ENCODE measurements around the gene TCP11.

The TCP11 gene

GRCh38 chr6:35152067-35152707, 11.0 kb upstream of the TCP11 start:
- H3K4me2 ChIP-seq: no peak overlapping the region
- H3K4me1 ChIP-seq (ENCODE audit: low read depth, poor library complexity, severe bottlenecking): peaks cover 7% of the 10 kb centered on the region
- H3K36me3 ChIP-seq (ENCODE audit: insufficient read depth): no peaks in the 10 kb centered on the region
- H4K20me1 ChIP-seq (ENCODE audit: insufficient read depth): no peaks in the 10 kb centered on the region
- no peaks in the 10 kb centered on the region for H3K27me3 ChIP-seq (ENCODE audit: insufficient read depth, low read depth)
- H2AFZ ChIP-seq (ENCODE audit: low read depth): no peak overlapping the region
- H3K9ac ChIP-seq: no peak overlapping the region
- no peak for TF ChIP-seq CTCF (conservative IDR thresholded peaks at IDR 0.05; ENCODE audit: low read depth, low read length)
- no peak overlapping the region for H3K4me3 ChIP-seq (IDR thresholded peaks at IDR 0.05; ENCODE audit: insufficient read depth, low read depth, low read length)
- no peaks in the 10 kb centered on the region for H3K79me2 ChIP-seq (ENCODE audit: insufficient read depth, low read depth)
- H3K27ac ChIP-seq: no peak overlapping the region

GRCh38 chr6:35151466-35151865, 10.3 kb upstream of the TCP11 start:
- H3K27ac ChIP-seq: no peak overlapping the region
- no peak overlapping the region for H3K4me3 ChIP-seq (IDR thresholded peaks at IDR 0.05; ENCODE audit: insufficient read depth, low read depth, low read length)
- H3K79me2 ChIP-seq (ENCODE audit: insufficient read depth, low read depth): no peaks in the 10 kb centered on the region
- H3K4me2 ChIP-seq: no peak overlapping the region
- H3K4me1 ChIP-seq (ENCODE audit: low read depth, poor library complexity, severe bottlenecking): peaks cover 11% of the 10 kb centered on the region
- TF ChIP-seq CTCF (conservative IDR thresholded peaks at IDR 0.05; ENCODE audit: low read depth, low read length): no peak
- H2AFZ ChIP-seq (ENCODE audit: low read depth): no peak overlapping the region
- no peaks in the 10 kb centered on the region for H3K36me3 ChIP-seq (ENCODE audit: insufficient read depth)
- no peak overlapping the region for H3K9ac ChIP-seq
- H3K27me3 ChIP-seq (ENCODE audit: insufficient read depth, low read depth): no peaks in the 10 kb centered on the region
- H4K20me1 ChIP-seq (ENCODE audit: insufficient read depth): no peaks in the 10 kb centered on the region

DNA sequence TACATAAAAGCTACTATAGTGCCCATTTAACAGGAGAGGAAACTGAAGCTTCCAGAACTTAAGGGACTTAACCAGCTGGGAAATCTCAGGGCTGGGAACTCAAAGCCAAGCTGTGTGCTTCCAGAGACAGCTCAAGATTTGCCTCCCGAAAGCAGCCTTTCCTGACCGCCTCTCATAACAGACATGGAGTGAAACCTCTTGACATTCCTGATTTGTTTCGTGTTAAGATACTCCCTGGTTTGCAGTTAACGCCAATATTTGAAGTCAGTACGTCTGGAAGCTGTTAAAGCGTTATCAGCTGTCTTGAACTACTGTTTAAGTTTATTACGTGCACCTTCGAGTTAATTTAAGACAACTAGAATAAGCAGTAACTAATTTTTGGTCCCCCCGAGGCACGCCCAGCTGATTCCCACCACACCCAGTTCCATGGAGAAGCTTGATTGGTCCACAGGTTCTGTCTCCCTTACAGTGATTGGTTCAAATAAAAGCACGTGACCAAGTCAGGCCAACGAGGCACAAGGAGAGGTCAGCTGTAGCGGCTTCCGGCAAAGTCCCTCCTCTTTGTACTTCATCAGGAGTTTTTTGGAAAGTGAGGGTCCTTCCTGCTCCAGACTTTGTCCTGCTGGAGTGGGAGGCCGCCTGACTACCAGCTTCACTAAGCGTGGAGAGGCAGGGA, 8.9 kb upstream of the TCP11 start:
- H3K4me2 ChIP-seq: no peak overlapping the region
- no peaks in the 10 kb centered on the region for H3K79me2 ChIP-seq (ENCODE audit: insufficient read depth, low read depth)
- no peak overlapping the region for H2AFZ ChIP-seq (ENCODE audit: low read depth)
- H4K20me1 ChIP-seq (ENCODE audit: insufficient read depth): no peaks in the 10 kb centered on the region
- no peak for TF ChIP-seq CTCF (conservative IDR thresholded peaks at IDR 0.05; ENCODE audit: low read depth, low read length)
- H3K27ac ChIP-seq: no peak overlapping the region
- no peak overlapping the region for H3K9ac ChIP-seq
- no peaks in the 10 kb centered on the region for H3K27me3 ChIP-seq (ENCODE audit: insufficient read depth, low read depth)
- H3K4me3 ChIP-seq (IDR thresholded peaks at IDR 0.05; ENCODE audit: insufficient read depth, low read depth, low read length): no peak overlapping the region
- peaks cover 11% of the 10 kb centered on the region for H3K4me1 ChIP-seq (ENCODE audit: low read depth, poor library complexity, severe bottlenecking)
- no peaks in the 10 kb centered on the region for H3K36me3 ChIP-seq (ENCODE audit: insufficient read depth)

- Histone ChIP-seq H3K36me3 (ENCODE audit: insufficient read depth) (no peaks in the 10 kb centered on the region), H3K9ac (no peak overlapping the region), H2AFZ (ENCODE audit: low read depth) (no peak overlapping the region), H3K4me1 (ENCODE audit: low read depth, poor library complexity, severe bottlenecking) (peaks cover 4% of the 10 kb centered on the region), H4K20me1 (ENCODE audit: insufficient read depth) (no peaks in the 10 kb centered on the region), H3K27me3 (ENCODE audit: insufficient read depth, low read depth) (no peaks in the 10 kb centered on the region), H3K4me3 (IDR thresholded peaks at IDR 0.05; ENCODE audit: insufficient read depth, low read depth, low read length) (no peak overlapping the region), H3K79me2 (ENCODE audit: insufficient read depth, low read depth) (no peaks in the 10 kb centered on the region), H3K4me2 (no peak overlapping the region), H3K27ac (no peak overlapping the region)
- no peak for TF ChIP-seq CTCF (conservative IDR thresholded peaks at IDR 0.05; ENCODE audit: low read depth, low read length)
Measured at GRCh38 chr6:35148167-35148741, 7.1 kb upstream of the TCP11 start.

All from KMS-11 (cell line).